Endothelial cell of hepatic sinusoid (primary cell): Measurements from ENCODE around the gene KREMEN1.

Experiments
- in situ Hi-C: cut with HindIII; loops from 2 replicates; pipeline ENCODE4 v1.10.0; 2017; ENCODE audit warnings: low sequenced_read_pairs

KREMEN1 gene

DNA sequence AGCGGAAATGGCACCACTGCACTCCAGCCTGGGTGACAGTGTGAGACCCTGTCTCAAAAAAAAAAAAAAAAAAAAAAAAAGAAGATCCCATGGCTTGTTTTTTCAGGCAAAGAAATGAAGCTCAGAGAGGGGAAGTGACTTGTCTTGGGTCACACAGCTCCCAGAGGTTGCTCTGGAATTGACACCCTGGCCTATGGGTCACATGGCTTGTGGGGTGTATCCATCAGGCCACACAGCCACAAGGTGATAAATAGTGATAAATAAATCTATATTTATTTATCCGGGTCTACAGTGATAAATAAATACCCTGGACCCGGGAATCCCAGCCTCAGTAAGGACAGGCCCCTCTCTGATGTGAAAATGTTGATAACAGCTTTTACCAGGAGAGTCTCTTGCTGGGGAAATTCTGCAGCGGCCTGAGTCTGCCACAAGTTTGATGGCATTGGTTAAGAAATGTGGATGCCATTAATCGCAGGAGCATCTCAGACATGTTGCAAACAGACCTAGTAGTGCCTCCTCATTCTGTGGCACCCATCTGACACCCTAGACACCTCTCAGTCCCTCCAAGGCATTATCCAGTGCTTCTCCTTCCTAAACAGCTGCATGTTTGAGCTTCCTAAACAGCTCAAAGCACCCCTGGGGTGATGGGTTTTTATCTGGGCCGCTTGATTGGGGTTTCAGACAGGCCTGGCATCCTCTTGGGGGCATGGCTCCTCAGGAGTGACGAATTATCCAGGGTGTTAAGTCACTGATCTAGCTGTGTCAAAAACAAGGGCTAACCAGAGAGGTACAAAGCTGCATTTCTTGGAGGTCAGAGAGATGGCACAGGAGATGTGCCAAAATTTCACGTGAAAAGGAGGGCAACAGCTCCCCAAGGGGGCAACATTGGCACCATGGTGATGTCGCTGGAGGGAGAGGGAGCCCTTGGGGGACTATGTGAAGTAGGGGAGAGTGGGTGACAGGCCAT lies 130.9 kb downstream of the KREMEN1 start:
- in situ Hi-C loops: no loop called here

DNA sequence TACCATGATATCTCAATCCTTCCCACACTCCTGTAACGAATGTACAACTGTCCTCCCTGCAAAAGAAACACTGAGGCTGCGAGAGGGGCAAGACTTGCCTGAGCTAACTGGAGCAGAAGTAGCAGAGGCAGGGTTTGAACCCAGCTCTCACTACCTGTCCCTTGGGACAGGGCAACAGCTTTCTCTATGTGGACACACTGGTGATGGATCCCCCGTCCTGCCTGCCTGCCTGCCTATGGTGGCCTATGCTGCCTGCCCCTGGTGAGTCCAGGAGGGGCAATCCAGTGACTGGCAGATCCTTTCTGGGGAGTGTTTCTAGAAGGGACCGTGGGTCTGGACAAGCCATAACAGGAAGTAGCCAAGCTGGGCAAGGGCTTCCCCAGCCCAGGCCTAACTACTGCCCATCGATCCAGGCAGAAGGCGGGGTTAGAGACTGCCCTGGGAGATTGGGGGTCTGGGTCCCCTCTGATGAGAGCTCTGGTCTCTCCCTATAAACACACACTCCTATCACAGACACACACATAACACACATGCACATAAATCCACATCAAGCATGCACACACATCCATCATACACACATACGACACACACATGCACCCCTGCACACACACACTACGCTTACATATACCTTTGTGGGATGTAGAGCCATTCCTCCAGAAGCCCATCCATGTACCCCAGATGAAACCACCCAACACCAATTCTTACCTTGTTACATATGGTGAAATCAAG lies 131.8 kb downstream of the KREMEN1 start:
- in situ Hi-C loops: loop anchor here (5.0 kb wide), 1 partner anchor 92 kb away; no protein-coding TSS in a partner anchor

DNA sequence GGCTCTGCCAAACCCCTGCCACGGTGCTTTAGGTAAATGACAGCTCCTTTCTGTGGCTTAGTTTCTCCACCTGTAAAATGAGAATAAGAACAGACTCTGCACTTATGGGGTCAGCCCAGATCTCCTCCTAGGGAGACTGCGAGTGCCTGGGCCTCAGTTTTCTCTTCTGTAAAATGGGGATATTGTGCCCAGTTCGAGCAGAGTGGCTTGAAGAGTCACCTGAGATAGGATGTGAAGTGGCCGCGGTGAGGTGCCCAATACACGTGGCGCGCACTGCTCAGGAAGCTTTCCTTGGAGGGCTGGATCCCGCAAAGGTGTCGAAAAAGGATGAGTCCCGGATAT lies 132.4 kb downstream of the KREMEN1 start:
- in situ Hi-C loops: loop anchor here (5.0 kb wide), 1 partner anchor 93 kb away; no protein-coding TSS in a partner anchor

GRCh38 chr22:29205594-29206371 lies 132.9 kb downstream of the KREMEN1 start, which contains the start of gene EMID1:
TSS of gene EMID1 (plus strand) at chr22:29205896. CDS start at chr22:29206039, 143 bp downstream.
- in situ Hi-C loops: loop anchor here (5.0 kb wide), 1 partner anchor 93 kb away; no protein-coding TSS in a partner anchor

GRCh38 chr22:29206372-29207242 lies 133.8 kb downstream of the KREMEN1 start:
- in situ Hi-C loops: loop anchor here (5.0 kb wide), 1 partner anchor 94 kb away; no protein-coding TSS in a partner anchor

DNA sequence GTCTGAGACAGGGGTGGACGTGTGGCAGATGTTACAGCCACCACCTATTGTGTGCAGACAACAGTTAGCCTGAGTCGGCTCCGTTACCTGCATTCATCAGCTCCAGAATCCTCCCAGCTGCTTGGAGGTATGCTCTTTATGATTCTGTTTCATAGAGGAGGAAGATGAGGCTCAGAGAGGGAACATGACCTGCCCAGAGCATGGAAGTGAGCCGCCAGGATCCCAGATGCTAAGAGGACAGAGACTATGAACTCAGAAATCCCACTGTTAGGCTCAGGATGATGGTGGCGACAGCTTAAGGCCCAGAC lies 134.4 kb downstream of the KREMEN1 start:
- in situ Hi-C loops: loop anchor here (5.0 kb wide), 1 partner anchor 95 kb away; no protein-coding TSS in a partner anchor

DNA sequence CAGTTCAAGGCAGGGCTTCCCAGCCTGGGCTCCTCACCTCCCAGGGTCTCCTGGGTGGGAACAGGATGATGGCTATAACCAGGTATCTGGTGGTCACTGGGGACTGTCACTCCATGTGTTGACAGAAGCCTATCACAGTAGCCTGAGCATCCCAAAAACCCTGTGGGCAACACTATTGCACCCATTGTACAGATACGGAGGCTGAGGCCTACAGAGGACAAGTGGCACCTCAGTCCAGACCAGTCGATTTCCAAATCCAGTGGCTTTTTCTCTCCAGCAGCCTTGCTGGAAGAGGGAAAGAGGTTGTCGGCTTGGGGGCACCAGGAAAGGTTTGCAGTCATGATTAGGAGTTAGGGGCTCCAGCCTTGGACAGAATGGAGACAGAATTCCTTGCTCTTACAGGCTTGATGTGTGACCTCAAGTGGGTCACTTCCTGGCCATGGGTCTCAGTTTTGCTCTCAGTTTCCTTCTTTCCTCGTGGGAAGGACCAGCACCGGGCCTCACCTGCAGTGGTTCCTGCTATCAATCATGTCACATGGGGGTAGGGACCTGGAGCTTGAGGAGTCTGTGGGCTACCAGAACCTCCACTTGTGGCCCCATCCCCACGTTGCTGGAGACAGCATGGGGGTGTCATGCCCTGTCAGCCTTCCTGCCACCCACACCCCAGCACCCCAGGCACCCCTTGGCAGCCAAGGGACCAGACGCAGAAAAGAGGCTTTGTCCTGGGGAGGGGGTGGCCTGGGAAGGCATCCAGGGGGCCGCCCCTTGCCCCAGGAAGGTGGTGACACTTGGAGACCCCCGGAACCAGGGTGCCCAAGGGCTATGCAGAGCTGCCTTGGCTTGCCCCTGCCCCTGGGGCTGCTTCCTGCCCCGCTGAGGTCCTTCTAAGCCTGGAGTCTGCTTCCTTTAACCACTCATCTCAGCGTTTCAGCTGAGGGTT lies 135.0 kb downstream of the KREMEN1 start:
- in situ Hi-C loops: loop anchor here (5.0 kb wide), 1 partner anchor 96 kb away; no protein-coding TSS in a partner anchor

DNA sequence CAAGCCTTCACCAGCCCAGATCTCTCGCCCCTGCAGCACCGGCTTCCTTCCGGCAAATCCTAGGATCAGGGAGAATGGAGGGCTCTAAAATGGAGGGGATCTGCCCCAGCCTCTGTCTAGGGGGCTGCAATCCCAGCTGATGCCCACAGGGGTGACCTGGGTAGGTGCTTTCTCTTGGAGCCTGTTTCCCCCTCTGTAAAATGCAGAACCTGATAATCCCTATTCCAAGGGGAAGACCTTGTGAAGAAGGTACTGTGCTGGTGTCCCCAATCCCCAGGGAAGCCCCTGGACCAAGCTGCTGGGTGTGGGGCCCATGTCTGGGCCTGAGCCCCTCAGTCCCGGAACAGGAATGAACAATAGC lies 135.6 kb downstream of the KREMEN1 start:
- in situ Hi-C loops: loop anchor here (5.0 kb wide), 1 partner anchor 96 kb away; no protein-coding TSS in a partner anchor

- in situ Hi-C loops: loop anchor here (5.0 kb wide), 1 partner anchor 97 kb away; no protein-coding TSS in a partner anchor
Measured at GRCh38 chr22:29208879-29209623, 136.2 kb downstream of the KREMEN1 start.

DNA sequence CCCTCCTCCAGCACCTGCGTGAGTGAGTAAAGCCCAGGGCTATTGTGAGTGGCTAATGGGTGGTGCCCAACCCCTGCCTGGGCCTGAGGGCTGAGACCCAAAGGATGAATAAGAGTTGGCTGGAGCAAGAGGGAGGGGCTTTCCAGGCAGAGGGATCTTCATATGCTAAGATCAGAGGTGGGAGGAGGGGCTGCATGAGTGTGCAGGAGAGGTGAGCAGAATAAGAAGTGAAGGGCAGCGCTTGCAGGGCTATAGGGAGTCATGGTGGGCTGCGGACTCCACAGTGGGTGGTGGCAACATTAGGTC lies 136.7 kb downstream of the KREMEN1 start:
- in situ Hi-C loops: loop anchor here (5.0 kb wide), 1 partner anchor 97 kb away; no protein-coding TSS in a partner anchor

DNA sequence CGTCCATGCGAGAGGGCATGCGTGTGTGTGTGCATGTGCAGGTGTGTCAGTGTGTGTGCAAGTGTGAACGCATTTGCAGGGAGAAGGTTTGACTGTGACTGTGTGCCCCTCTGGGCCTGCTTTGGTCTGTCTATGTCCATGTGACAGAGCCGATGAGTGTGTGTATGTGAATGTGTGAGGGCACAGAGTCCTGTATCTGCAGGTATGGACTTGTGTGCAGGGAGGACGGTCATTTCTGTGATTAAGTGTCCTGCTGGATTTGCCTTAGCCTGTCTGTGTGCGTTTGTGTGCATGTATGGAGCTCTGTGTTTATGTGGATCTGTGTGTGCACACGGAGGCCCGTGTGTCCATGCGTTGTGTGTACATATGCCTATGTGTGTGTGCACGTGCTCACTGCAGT lies 138.2 kb downstream of the KREMEN1 start:
- in situ Hi-C loops: no loop called here

- in situ Hi-C loops: no loop called here
Measured at GRCh38 chr22:29211466-29211865, 138.6 kb downstream of the KREMEN1 start.

- in situ Hi-C loops: no loop called here
Measured at GRCh38 chr22:29212743-29213142, 139.9 kb downstream of the KREMEN1 start.

GRCh38 chr22:29213493-29213892 lies 140.7 kb downstream of the KREMEN1 start:
- in situ Hi-C loops: no loop called here

DNA sequence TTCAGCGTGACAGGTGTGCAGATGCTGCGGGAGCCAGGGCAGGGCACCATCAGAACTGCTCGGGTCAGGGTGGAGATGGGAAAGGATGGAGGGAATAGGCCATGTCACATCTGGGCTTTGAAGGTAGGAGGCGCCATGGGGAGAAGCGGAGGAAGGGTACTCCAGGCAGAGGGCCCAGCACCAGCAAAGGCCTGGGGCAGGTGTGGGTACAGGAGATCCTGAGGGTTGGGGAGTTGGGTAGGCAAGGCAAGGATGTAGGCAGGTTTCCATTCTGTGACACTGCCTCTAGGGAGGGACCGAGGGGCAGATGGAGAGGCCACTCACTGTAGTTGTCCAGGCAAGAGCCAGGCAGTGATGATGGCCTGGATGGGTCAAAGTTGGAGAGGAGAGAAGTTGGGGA lies 141.4 kb downstream of the KREMEN1 start:
- in situ Hi-C loops: no loop called here

- in situ Hi-C loops: no loop called here
Measured at GRCh38 chr22:29215012-29215860, 142.4 kb downstream of the KREMEN1 start.
